WTC11 (cell line): Measurements from ENCODE around the gene TMUB1. TPM values are rescaled to one million over a fixed set of nuclear protein-coding genes. Genes with fewer than 3 reads are reported as not detected.
A peak's percentile ranks its signal among the peaks of the same experiment; 100 is the strongest.

Experiments used
- CREB1 ChIP-seq: sonication (generic); formaldehyde crosslinking; IDR thresholded peaks from 2 replicates; pipeline ENCODE4 v1.8.0; 2023; ENCODE audit warnings: mild to moderate bottlenecking, missing genetic modification reagents
- CREM ChIP-seq: sonication (generic); formaldehyde crosslinking; IDR thresholded peaks from 2 replicates; pipeline ENCODE4 v1.8.1; 2022; ENCODE audit warnings: mild to moderate bottlenecking, missing genetic modification reagents, moderate library complexity
- CTCF ChIP-seq: fragments of 200-600 bp; IDR thresholded peaks from 2 replicates; pipeline ENCODE4 v1.8.0; 2022; ENCODE audit warnings: antibody characterized with exemption
- E2F1 ChIP-seq: sonication (generic); formaldehyde crosslinking; IDR thresholded peaks from 2 replicates; pipeline ENCODE4 v1.8.0; 2022; ENCODE audit warnings: mild to moderate bottlenecking, missing genetic modification reagents
- E2F5 ChIP-seq: sonication (generic); formaldehyde crosslinking; IDR thresholded peaks from 2 replicates; pipeline ENCODE4 v1.8.1; 2022; ENCODE audit warnings: mild to moderate bottlenecking, moderate library complexity, missing genetic modification reagents
- ETV6 ChIP-seq: sonication (generic); formaldehyde crosslinking; IDR thresholded peaks from 2 replicates; pipeline ENCODE4 v1.8.1; 2022; ENCODE audit warnings: mild to moderate bottlenecking, missing genetic modification reagents
- FOXK1 ChIP-seq: sonication (generic); formaldehyde crosslinking; IDR thresholded peaks from 2 replicates; pipeline ENCODE4 v1.8.0; 2022; ENCODE audit warnings: mild to moderate bottlenecking, moderate library complexity, missing genetic modification reagents
- IRF2 ChIP-seq: sonication (generic); formaldehyde crosslinking; IDR thresholded peaks from 2 replicates; pipeline ENCODE4 v1.8.0; 2022; ENCODE audit warnings: low read depth, missing genetic modification reagents, borderline replicate concordance
- JUN ChIP-seq: sonication (generic); formaldehyde crosslinking; IDR thresholded peaks from 2 replicates; pipeline ENCODE4 v1.8.0; 2023; ENCODE audit warnings: mild to moderate bottlenecking, missing genetic modification reagents
- MXD4 ChIP-seq: fragments of 250-450 bp; sonication (Bioruptor Pico); IDR thresholded peaks from 2 replicates; pipeline ENCODE4 v1.8.0; 2021; ENCODE audit warnings: mild to moderate bottlenecking, moderate library complexity, borderline replicate concordance
- MYBL2 ChIP-seq: sonication (generic); formaldehyde crosslinking; IDR thresholded peaks from 2 replicates; pipeline ENCODE4 v1.8.1; 2023; ENCODE audit warnings: mild to moderate bottlenecking, moderate library complexity, missing genetic modification reagents
- NR2C2 ChIP-seq: sonication (generic); formaldehyde crosslinking; IDR thresholded peaks from 2 replicates; pipeline ENCODE4 v1.8.0; 2022; ENCODE audit warnings: mild to moderate bottlenecking, missing genetic modification reagents
- NR3C1 ChIP-seq: sonication (generic); formaldehyde crosslinking; conservative IDR thresholded peaks from 2 replicates; pipeline ENCODE4 v1.8.1; 2023; ENCODE audit warnings: low read depth, mild to moderate bottlenecking, missing genetic modification reagents
- RORB ChIP-seq: fragments of 250-450 bp; sonication (Bioruptor Pico); IDR thresholded peaks from 2 replicates; pipeline ENCODE4 v1.9.0; 2021; ENCODE audit warnings: mild to moderate bottlenecking
- SMAD4 ChIP-seq: sonication (generic); formaldehyde crosslinking; IDR thresholded peaks from 2 replicates; pipeline ENCODE4 v1.8.0; 2022; ENCODE audit warnings: mild to moderate bottlenecking, missing genetic modification reagents
- TEAD4 ChIP-seq: sonication (generic); formaldehyde crosslinking; IDR thresholded peaks from 2 replicates; pipeline ENCODE4 v1.8.0; 2022; ENCODE audit warnings: mild to moderate bottlenecking, missing genetic modification reagents
- USF1 ChIP-seq: sonication (generic); formaldehyde crosslinking; IDR thresholded peaks from 2 replicates; pipeline ENCODE4 v1.8.0; 2022; ENCODE audit warnings: mild to moderate bottlenecking, missing genetic modification reagents
- ZBTB21 ChIP-seq: sonication (generic); formaldehyde crosslinking; IDR thresholded peaks from 2 replicates; pipeline ENCODE4 v1.8.1; 2023; ENCODE audit warnings: mild to moderate bottlenecking, missing genetic modification reagents, borderline replicate concordance
- ZMAT4 ChIP-seq: fragments of 250-450 bp; sonication (Bioruptor Pico); IDR thresholded peaks from 2 replicates; pipeline ENCODE4 v1.9.0; 2021; ENCODE audit warnings: mild to moderate bottlenecking
- ZNF425 ChIP-seq: fragments of 250-450 bp; sonication (Bioruptor Pico); conservative IDR thresholded peaks from 2 replicates; pipeline ENCODE4 v1.9.0; 2021; ENCODE audit warnings: mild to moderate bottlenecking
- ZNF512 ChIP-seq: sonication (generic); formaldehyde crosslinking; IDR thresholded peaks from 2 replicates; pipeline ENCODE4 v1.8.1; 2022; ENCODE audit warnings: missing genetic modification reagents, borderline replicate concordance
- ZNF532 ChIP-seq: fragments of 250-450 bp; sonication (Bioruptor Pico); IDR thresholded peaks from 2 replicates; pipeline ENCODE4 v1.9.0; 2021; ENCODE audit warnings: mild to moderate bottlenecking, borderline replicate concordance
- total RNA-seq: library from RNA; stranded (reverse); gene quantifications from 3 replicates; pipeline ENCODE4 v1.2.3, GENCODE V29; 2021
- TF ChIP-seq, protein P1 (sequence below): sonication (generic); formaldehyde crosslinking; conservative IDR thresholded peaks from 2 replicates; pipeline ENCODE4 v1.8.1; 2022; ENCODE audit warnings: mild to moderate bottlenecking, missing genetic modification reagents
- TF ChIP-seq, protein P2 (sequence below): sonication (generic); formaldehyde crosslinking; IDR thresholded peaks from 2 replicates; pipeline ENCODE4 v1.8.1; 2023; ENCODE audit warnings: mild to moderate bottlenecking, missing genetic modification reagents

The TMUB1 gene
- total RNA-seq, 1 experiment from 2014 or later, result 72.8 TPM

DNA sequence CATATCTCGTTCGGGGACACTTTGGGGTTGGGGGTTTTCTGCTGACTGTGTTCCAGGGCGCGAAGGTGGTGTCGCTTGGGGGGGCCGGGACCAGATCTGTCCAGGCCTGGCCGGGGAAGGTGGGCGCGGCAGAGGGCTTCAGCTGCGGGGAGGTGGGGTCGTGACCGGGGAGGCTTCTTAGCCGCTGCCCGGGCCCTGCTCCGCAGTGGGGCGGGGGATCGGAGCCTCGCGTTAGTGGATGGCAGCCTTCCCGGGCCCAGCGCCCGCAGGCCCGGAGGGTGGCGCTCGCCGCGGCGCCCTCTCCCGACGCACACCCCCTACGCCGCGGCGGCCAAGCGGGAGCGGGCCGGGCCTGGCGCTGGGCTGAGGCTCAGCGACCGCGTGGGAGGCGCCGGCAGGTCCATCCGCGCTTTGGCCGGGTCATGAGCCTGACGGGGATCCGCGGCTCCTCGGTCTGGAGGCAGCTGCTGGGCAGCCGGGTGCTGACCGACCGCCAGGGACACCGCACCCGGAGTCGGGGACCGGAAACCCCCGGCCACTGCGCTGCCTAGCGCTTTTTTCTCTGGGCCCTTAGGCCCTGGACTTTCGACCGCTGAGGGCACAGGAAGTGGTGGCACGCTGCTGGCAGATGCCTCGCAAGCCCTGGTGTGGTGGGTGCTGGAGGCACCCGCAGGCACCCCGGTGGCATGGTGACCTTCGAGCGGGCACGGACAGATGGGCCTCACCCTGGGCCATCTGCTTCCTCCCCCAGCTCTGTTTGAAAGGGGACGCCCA, 4.1 kb upstream of the TMUB1 start (continued):
- TF ChIP-seq NR2C2 (CRISPR knock-in tag), result no peak
- no peak for TF ChIP-seq FOXK1
- no peak for TF ChIP-seq ZNF425 (CRISPR knock-in tag)
- no peak for TF ChIP-seq SMAD4 (CRISPR knock-in tag)
- TF ChIP-seq MXD4 (CRISPR knock-in tag), result no peak
- TF ChIP-seq CREB1 (CRISPR knock-in tag), result no peak
- no peak for TF ChIP-seq E2F1 (CRISPR knock-in tag)
- 0 out of 2 replicates have a peak, but pooled peaks have one; percentile 14 for TF ChIP-seq USF1 (CRISPR knock-in tag)
- TF ChIP-seq CREM (CRISPR knock-in tag), result no peak
- TF ChIP-seq TEAD4, result no peak
- no peak for TF ChIP-seq ZBTB21 (CRISPR knock-in tag)
- TF ChIP-seq, protein P1, sequence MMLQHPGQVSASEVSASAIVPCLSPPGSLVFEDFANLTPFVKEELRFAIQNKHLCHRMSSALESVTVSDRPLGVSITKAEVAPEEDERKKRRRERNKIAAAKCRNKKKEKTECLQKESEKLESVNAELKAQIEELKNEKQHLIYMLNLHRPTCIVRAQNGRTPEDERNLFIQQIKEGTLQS (CRISPR knock-in tag), result no peak
- TF ChIP-seq ZNF512 (CRISPR knock-in tag), result no peak
- 0 out of 2 replicates have a peak, but pooled peaks have one; percentile 22 for TF ChIP-seq MYBL2
- no peak for TF ChIP-seq IRF2 (CRISPR knock-in tag)
- no peak for TF ChIP-seq CTCF
- no peak for TF ChIP-seq E2F5 (CRISPR knock-in tag)
- no peak for TF ChIP-seq NR3C1 (CRISPR knock-in tag)
- TF ChIP-seq RORB (CRISPR knock-in tag), result no peak
- TF ChIP-seq, protein P2, sequence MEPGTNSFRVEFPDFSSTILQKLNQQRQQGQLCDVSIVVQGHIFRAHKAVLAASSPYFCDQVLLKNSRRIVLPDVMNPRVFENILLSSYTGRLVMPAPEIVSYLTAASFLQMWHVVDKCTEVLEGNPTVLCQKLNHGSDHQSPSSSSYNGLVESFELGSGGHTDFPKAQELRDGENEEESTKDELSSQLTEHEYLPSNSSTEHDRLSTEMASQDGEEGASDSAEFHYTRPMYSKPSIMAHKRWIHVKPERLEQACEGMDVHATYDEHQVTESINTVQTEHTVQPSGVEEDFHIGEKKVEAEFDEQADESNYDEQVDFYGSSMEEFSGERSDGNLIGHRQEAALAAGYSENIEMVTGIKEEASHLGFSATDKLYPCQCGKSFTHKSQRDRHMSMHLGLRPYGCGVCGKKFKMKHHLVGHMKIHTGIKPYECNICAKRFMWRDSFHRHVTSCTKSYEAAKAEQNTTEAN (CRISPR knock-in tag), result 0 out of 2 replicates have a peak, but pooled peaks have one; percentile 18
- no peak for TF ChIP-seq ZMAT4 (CRISPR knock-in tag)
- no peak for TF ChIP-seq ZNF532 (CRISPR knock-in tag)
- TF ChIP-seq ETV6 (CRISPR knock-in tag), result peak; percentile 12; the same call in 1 of the 2 replicates
- no peak for TF ChIP-seq JUN (CRISPR knock-in tag)
